Endometrial microvascular endothelial cells (primary cell): ENCODE results near the gene PDIA6. TPM values are rescaled to one million over a fixed set of nuclear protein-coding genes. Genes with fewer than 3 reads are reported as not detected.

Experiments
- in situ Hi-C: cut with HindIII; loops from 2 replicates; pipeline ENCODE4 v1.10.0; 2017; ENCODE audit warnings: low sequenced_read_pairs, low pct_unique_long_range_greater_than_20kb; ENCODE audit errors: inconsistent ontology term
- total RNA-seq: library from RNA; depleted of rRNA; stranded (reverse); fragments of >200 nt; gene quantifications from one replicate; pipeline ENCODE4 v1.2.3, GENCODE V29; 2015; ENCODE audit errors: inconsistent ontology term

Gene PDIA6
- total RNA-seq, 1 donor from 2014 or later: 364 TPM

- in situ Hi-C loops: no loop called here
Observed at GRCh38 chr2:10773821-10774341, 38.7 kb downstream of the PDIA6 start.

GRCh38 chr2:10772868-10773215, 39.7 kb downstream of the PDIA6 start:
- in situ Hi-C loops: no loop called here

- in situ Hi-C loops: no loop called here
Observed at GRCh38 chr2:10772201-10772867, 40.3 kb downstream of the PDIA6 start.

- in situ Hi-C loops: no loop called here
Observed at GRCh38 chr2:10771786-10772185, 40.8 kb downstream of the PDIA6 start.

GRCh38 chr2:10770956-10771750, 41.4 kb downstream of the PDIA6 start:
- in situ Hi-C loops: no loop called here

DNA sequence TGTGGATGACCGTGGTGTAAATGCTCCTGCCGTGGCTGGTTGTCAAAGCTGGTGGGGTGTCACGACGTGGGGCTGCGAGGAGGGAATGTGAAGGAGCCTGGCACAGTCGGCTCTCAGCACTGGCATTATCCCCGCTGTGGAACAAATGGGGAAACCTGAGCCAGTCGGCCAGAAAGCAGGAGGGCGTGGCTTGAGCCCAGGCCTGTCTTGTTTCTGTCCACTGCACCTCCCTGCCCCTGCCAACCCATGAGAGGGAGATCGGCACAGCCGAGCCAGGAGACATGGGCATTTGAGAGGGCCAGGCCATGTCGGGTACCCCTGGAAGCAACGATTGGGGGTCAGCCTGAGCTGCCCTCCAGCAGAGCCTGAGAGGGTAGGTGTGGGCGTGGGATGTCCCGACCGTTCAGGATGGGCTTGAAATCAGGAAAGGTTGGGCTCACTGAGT, 44.5 kb downstream of the PDIA6 start:
- in situ Hi-C loops: no loop called here

DNA sequence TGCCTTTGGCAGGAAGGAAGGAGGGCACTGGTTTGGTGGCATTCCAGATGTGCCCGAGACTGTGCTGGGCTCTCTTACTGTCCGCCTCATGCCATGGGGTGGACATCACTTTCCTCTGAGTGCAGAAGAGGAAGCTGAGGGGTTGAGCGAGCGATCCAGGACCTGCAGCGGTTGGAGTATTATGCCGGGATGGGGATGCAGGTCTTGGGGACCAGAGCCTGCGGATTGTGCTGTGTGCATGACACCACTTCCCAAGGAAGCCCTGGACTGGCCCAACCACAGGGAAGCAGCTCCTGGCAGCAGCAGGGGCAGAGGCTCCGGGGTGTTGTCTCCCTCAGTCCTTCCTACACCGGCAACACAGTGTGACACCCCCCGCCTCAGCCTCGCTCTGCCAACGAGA, 46.7 kb downstream of the PDIA6 start:
- in situ Hi-C loops: no loop called here

DNA sequence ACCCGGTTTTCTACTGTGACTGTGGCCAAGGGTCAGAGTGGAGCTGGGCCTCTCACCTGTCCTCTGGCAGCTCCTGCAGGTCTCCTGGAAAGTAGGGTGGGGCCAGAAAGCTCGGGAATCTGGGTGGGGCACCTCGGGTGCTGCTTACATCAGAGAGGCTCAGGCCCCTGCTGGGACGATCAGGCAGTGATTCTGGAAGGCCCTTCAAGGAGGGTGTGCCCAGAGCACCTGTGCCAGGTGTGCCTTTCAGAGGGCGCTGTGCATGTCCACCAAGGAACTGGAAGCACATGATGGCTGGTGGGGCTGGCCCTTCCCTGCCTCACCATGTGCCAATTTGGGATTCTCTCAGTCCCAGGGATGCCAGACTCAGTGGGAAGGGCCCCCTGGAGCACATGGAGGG, 47.1 kb downstream of the PDIA6 start:
- in situ Hi-C loops: no loop called here

- in situ Hi-C loops: no loop called here
Observed at GRCh38 chr2:10764896-10765295, 47.7 kb downstream of the PDIA6 start.

DNA sequence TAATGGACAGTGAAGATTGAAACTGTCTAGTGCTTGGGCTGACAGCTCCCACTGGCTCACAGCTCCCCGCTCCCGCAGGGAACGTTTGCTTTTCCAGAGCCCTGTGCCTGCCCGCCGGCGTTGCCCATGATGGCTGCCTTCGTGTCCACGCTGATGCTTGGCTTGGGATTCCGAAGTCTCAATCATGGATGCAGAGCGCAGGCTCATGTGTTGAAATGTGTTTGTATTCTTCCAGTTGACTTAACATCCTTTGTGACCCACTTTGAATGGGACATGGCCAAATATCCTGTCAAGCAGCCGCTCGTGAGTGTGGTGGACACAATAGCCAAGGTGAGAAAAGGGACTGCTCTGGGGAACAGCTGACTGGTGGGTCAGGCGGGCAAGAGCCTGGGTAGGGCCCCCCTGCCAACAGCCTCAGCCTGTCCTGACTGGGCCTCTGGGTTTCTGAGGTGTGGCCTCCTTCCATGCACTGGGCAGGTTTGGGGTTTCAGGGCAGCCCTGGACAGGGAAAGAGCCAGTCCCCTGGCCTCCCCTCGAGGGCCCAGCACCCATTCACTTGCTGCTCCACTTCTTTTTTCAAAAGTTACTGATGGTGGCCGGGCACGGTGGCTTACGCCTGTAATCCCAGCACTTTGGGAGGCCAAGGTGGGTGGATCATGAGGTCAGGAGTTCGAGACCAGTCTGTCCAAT, 48.3 kb downstream of the PDIA6 start:
- in situ Hi-C loops: no loop called here

- in situ Hi-C loops: no loop called here
Observed at GRCh38 chr2:10763461-10763800, 49.2 kb downstream of the PDIA6 start.

DNA sequence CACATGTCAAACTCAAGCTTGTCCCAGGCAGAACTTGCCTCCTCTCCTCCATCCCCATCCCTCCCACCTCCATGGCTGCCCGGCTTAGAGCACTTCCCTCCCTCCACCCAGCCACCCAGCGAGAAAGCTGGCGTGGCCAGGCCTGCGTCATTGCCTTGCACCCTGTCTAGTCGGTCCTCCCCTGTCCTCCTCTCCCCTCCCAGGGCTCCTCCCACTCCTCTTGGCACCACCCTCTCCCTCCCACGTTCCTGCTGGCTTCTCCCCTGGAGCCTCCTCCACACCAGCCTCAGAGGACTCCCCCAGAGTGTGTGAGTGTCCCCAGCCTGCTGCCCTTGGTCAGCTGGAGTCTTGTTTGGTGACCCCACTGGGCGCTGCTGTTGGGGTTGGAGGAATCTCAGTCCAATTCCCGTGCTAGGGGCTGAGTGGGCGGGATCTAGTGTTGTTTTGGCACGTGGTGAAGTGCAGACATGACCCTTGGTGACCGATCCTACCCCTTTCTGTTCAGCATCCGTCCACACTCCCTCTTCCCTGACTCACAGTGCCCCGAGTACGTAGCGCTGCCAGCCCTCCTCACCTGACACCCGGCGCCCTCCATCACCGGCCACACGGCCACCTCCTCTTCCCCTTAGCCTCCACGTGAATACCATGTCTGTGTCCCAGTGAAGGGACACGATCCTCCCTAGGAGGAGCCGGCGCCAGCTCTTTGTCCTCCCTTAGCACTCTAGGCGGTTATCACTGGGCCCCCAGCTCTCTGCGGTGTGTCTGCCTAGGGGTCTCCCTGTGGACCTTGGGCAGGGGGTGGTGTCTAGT, 49.7 kb downstream of the PDIA6 start:
- in situ Hi-C loops: no loop called here

DNA sequence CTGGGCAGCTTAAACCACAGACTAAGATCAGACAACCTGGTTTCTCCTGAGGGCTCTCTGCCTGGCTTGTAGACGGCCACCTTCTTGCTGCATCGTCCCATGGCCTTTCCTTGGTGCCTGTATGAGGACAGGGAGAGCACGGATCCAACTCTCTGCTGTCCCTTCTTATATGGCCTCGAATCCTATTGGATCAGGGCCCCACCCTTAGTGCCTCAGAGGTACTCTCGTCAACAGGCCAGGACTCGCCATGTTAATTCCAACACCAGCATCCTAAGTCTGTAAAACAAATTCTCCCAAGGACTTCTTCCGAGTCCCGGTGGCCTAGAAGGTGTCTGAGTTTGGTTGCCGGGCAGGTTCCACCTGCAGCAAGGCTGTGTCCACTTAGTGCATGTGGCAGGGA, 51.0 kb downstream of the PDIA6 start:
- in situ Hi-C loops: no loop called here

- in situ Hi-C loops: no loop called here
Observed at GRCh38 chr2:10760794-10761504, 51.6 kb downstream of the PDIA6 start.

DNA sequence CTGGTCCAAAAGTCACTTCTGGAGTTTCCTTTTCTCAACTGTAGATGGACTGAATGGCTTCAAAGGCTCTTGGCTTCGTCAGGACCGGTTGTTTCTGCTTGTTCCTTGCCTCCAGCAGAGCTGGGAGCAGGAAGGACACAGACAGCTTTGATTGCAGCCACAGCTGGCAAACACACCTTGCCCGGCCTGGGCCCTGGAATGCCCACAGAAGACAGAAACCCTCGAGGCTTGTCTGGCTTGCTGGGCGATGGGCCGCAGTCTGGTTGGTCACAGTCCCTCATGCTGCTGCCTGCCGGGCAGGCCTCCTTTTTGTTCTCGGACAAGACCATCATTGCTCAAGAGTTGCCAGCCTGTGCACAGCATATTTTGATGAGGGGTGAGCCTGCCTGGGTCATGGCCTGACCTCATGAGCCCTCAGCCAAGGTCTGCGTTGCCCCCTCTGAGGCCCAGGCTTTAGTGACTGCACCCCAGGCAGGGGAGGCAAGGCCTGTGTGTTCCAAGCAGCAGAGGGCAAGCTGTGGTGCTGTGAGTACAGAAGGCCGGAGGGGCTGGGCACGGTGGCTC, 53.4 kb downstream of the PDIA6 start:
- in situ Hi-C loops: no loop called here

DNA sequence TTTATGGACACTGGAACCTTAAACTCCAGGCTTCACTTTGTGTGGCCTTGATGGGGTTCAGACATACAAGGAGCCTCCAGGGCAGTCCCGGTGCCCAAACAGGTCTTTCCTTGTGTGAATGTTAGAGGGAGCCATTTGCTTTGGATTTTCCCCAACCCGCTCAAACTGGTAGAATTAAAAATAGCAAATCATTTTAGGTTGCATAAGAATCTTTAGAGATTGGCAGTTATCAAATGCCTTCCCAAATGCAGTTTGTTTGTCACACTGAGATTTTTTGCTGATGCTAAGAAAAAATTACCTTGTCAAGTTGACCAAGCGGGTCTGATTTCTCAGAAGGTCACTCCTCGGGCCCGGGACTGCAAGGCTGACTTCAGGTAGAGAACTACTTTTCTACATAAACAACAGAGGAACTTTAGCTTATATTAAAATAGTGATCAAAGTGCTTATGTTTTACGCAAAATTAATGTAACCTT, 54.7 kb downstream of the PDIA6 start:
- in situ Hi-C loops: no loop called here

GRCh38 chr2:10755621-10756020, 57.0 kb downstream of the PDIA6 start:
- in situ Hi-C loops: no loop called here

DNA sequence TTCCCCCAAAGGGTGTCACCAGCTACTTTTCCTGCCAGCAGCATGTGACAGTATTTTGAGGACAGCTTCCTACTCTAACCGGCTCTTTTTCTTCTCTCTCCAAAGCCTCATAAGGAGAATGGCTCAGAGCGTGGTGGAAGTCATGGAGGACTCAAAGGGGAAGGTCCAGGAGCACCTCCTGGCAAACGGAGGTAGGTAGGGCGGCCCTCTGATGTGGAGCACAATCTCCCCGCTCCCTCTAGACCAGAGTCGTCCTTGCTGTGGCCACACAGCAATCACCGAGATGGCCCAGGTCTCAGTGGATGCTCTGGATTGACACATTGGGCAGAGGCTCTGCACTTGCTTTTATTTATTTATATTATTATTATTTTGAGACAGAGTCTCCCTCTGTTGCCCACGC, 58.7 kb downstream of the PDIA6 start:
- in situ Hi-C loops: no loop called here
